T-helper 17 cell (primary cell): Measurements from ENCODE around the gene FARP2. TPM values are rescaled to one million over a fixed set of nuclear protein-coding genes. Genes with fewer than 3 reads are reported as not detected.

Source experiments
- ATAC-seq: fragments of 150-1000 bp; cut with Tn5 transposase; 2 replicates; pipeline ENCODE4 v1.10.0; 2021; ENCODE audit warnings: mild to moderate bottlenecking, moderate library complexity
- DNase-seq, 3 donors: peaks; one replicate each; pipeline versions ENCODE4 v3.0.0 to v3.0.0-alpha.2; 2020 to 2021
- H3K9me3 ChIP-seq: one replicate; pipeline ENCODE4 v1.7.0; 2013; ENCODE audit warnings: low read length, mild to moderate bottlenecking; ENCODE audit not compliant: control insufficient read depth, poor library complexity, severe bottlenecking
- H3K27ac Mint-ChIP-seq: one replicate; pipeline ENCODE4 v1.8.0; 2022; ENCODE audit warnings: mild to moderate bottlenecking, moderate library complexity, mixed read lengths
- H3K27me3 Mint-ChIP-seq: one replicate; pipeline ENCODE4 v1.8.0; 2022; ENCODE audit warnings: mixed read lengths
- H3K36me3 Mint-ChIP-seq: one replicate; pipeline ENCODE4 v1.8.0; 2022; ENCODE audit warnings: low read depth, mixed read lengths
- H3K4me1 Mint-ChIP-seq: one replicate; pipeline ENCODE4 v1.8.0; 2022; ENCODE audit warnings: mild to moderate bottlenecking, mixed read lengths
- H3K4me3 Mint-ChIP-seq: one replicate; pipeline ENCODE4 v1.8.0; 2022; ENCODE audit warnings: mild to moderate bottlenecking, moderate library complexity, mixed read lengths
- total RNA-seq, 4 donors: library from RNA in 2 of 4; stranded (reverse) in 2 of 4; gene quantifications; one replicate each; pipeline ENCODE4 v1.2.3 and lab custom pipeline; 2022 to 2026

The FARP2 gene
- total RNA-seq (10 to 100 TPM; 18.0 to 28.1 TPM), total RNA-seq (lab: John Stamatoyannopoulos, UW) (25.6 to 31.2 reads per million in 2 donors)

GRCh38 chr2:241355983-241356870 lies at the start of gene FARP2:
FARP2 (plus strand) TSS chr2:241356285; CDS start chr2:241373108, 16,823 bp downstream.
- Mint-ChIP-seq H3K27ac (peak within 1 kb of the TSS; percentile 53), H3K36me3 (no peaks in the 10 kb centered on the region), H3K27me3 (no peaks in the 10 kb centered on the region), H3K4me1 (peaks cover 18% of the 10 kb centered on the region), H3K4me3 (peak within 1 kb of the TSS; percentile 81)
- peak; percentile 93 for ATAC-seq
- DNase-seq: peak; percentile 94 to 98 (median 95)
- no peaks in the 10 kb centered on the region for H3K9me3 ChIP-seq

- Mint-ChIP-seq H3K27ac (peak overlapping the region; percentile 95), H3K36me3 (no peaks in the 10 kb centered on the region), H3K27me3 (no peaks in the 10 kb centered on the region), H3K4me1 (peaks cover 56% of the 10 kb centered on the region), H3K4me3 (no peak overlapping the region)
- ATAC-seq: no peak
- DNase-seq: no peak
- no peaks in the 10 kb centered on the region for H3K9me3 ChIP-seq
These were observed 49.0 kb upstream of the FARP2 start for GRCh38 chr2:241307055-241307454.

- ATAC-seq: no peak
- H3K27ac Mint-ChIP-seq: peak overlapping the region; percentile 95
- H3K4me1 Mint-ChIP-seq: peaks cover 51% of the 10 kb centered on the region
- DNase-seq: no peak
- H3K4me3 Mint-ChIP-seq: no peak overlapping the region
- no peaks in the 10 kb centered on the region for H3K36me3 Mint-ChIP-seq
- H3K9me3 ChIP-seq: no peaks in the 10 kb centered on the region
- no peaks in the 10 kb centered on the region for H3K27me3 Mint-ChIP-seq
These were observed 47.8 kb upstream of the FARP2 start for GRCh38 chr2:241308267-241308666.

GRCh38 chr2:241308832-241309500 lies 47.1 kb upstream of the FARP2 start:
- H3K27me3 Mint-ChIP-seq: no peaks in the 10 kb centered on the region
- ATAC-seq: no peak
- H3K27ac Mint-ChIP-seq: peak overlapping the region; percentile 95
- no peaks in the 10 kb centered on the region for H3K9me3 ChIP-seq
- H3K36me3 Mint-ChIP-seq: no peaks in the 10 kb centered on the region
- DNase-seq: no peak
- H3K4me3 Mint-ChIP-seq: peak overlapping the region; percentile 84
- H3K4me1 Mint-ChIP-seq: peaks cover 50% of the 10 kb centered on the region

GRCh38 chr2:241309684-241310117 lies 46.4 kb upstream of the FARP2 start:
- Mint-ChIP-seq H3K4me1 (peaks cover 50% of the 10 kb centered on the region), H3K27ac (peak overlapping the region; percentile 95), H3K36me3 (no peaks in the 10 kb centered on the region), H3K27me3 (no peaks in the 10 kb centered on the region), H3K4me3 (peak overlapping the region; percentile 84)
- H3K9me3 ChIP-seq: no peaks in the 10 kb centered on the region
- peak; percentile 96 for ATAC-seq
- peak in 2 of 3 donors; percentile 47 to 52 for DNase-seq

- no peaks in the 10 kb centered on the region for H3K27me3 Mint-ChIP-seq
- no peaks in the 10 kb centered on the region for H3K9me3 ChIP-seq
- ATAC-seq (no peak), DNase-seq (no peak)
- H3K27ac Mint-ChIP-seq: peak overlapping the region; percentile 95
- H3K4me1 Mint-ChIP-seq: peaks cover 47% of the 10 kb centered on the region
- peak overlapping the region; percentile 66 for H3K4me3 Mint-ChIP-seq
- H3K36me3 Mint-ChIP-seq: no peaks in the 10 kb centered on the region
These were observed 45.0 kb upstream of the FARP2 start for GRCh38 chr2:241310917-241311566.

GRCh38 chr2:241312082-241312481 lies 44.0 kb upstream of the FARP2 start:
- ATAC-seq: no peak

GRCh38 chr2:241313543-241314095 lies 42.5 kb upstream of the FARP2 start:
- DNase-seq: no peak
- Mint-ChIP-seq H3K4me3 (peak overlapping the region; percentile 98), H3K4me1 (peaks cover 58% of the 10 kb centered on the region), H3K27ac (peak overlapping the region; percentile 99), H3K27me3 (no peaks in the 10 kb centered on the region), H3K36me3 (peaks cover 2% of the 10 kb centered on the region)
- no peaks in the 10 kb centered on the region for H3K9me3 ChIP-seq
- no peak for ATAC-seq

More at GRCh38 chr2:241312082-241312481, 44.0 kb upstream of the FARP2 start:
- peak overlapping the region; percentile 95 for H3K27ac Mint-ChIP-seq
- H3K4me3 Mint-ChIP-seq: no peak overlapping the region
- H3K4me1 Mint-ChIP-seq: peaks cover 51% of the 10 kb centered on the region
- peaks cover 1% of the 10 kb centered on the region for H3K36me3 Mint-ChIP-seq
- no peak for DNase-seq
- no peaks in the 10 kb centered on the region for H3K9me3 ChIP-seq
- no peaks in the 10 kb centered on the region for H3K27me3 Mint-ChIP-seq

- H3K36me3 Mint-ChIP-seq: peaks cover 2% of the 10 kb centered on the region
These were observed 41.6 kb upstream of the FARP2 start for GRCh38 chr2:241314226-241315092.

GRCh38 chr2:241315093-241315878 lies 40.8 kb upstream of the FARP2 start, which contains the start of gene HDLBP:
HDLBP (minus strand) TSS chr2:241315672; CDS start chr2:241266869, 48,803 bp downstream.
- ATAC-seq (peak; percentile 77), DNase-seq (peak; percentile 100)
- H3K27me3 Mint-ChIP-seq: no peaks in the 10 kb centered on the region
- H3K4me3 Mint-ChIP-seq: peak within 1 kb of the TSS; percentile 98
- H3K36me3 Mint-ChIP-seq: peaks cover 6% of the 10 kb centered on the region
- H3K9me3 ChIP-seq: no peaks in the 10 kb centered on the region
- peak within 1 kb of the TSS; percentile 99 for H3K27ac Mint-ChIP-seq
- H3K4me1 Mint-ChIP-seq: peaks cover 54% of the 10 kb centered on the region

More at GRCh38 chr2:241314226-241315092, 41.6 kb upstream of the FARP2 start:
- no peaks in the 10 kb centered on the region for H3K27me3 Mint-ChIP-seq
- DNase-seq: no peak
- ATAC-seq: no peak
- H3K9me3 ChIP-seq: no peaks in the 10 kb centered on the region
- peaks cover 53% of the 10 kb centered on the region for H3K4me1 Mint-ChIP-seq
- peak overlapping the region; percentile 98 for H3K4me3 Mint-ChIP-seq
- peak overlapping the region; percentile 99 for H3K27ac Mint-ChIP-seq

- Mint-ChIP-seq H3K27me3 (no peaks in the 10 kb centered on the region), H3K36me3 (peaks cover 6% of the 10 kb centered on the region), H3K4me3 (peak within 1 kb of the TSS; percentile 98), H3K27ac (peak within 1 kb of the TSS; percentile 99), H3K4me1 (peaks cover 55% of the 10 kb centered on the region)
- ATAC-seq: peak; percentile 52
- H3K9me3 ChIP-seq: no peaks in the 10 kb centered on the region
- peak; percentile 69 to 70 (median 69) for DNase-seq
These were observed 40.0 kb upstream of the FARP2 start, which contains the start of gene SEPTIN2 for GRCh38 chr2:241315879-241316631. SEPTIN2 (plus strand) TSS chr2:241315925; CDS start chr2:241324233, 8,308 bp downstream.
